ENCODE data around the gene RAB40C.
A peak's percentile ranks its signal among the peaks of the same experiment; 100 is the strongest.

RAB40C gene

GRCh38 chr16:583815-584591, 5.9 kb upstream of the RAB40C start:
- peak overlapping the region; percentile 73 for H3K27ac ChIP-seq
- no peak for TF ChIP-seq CTCF (IDR thresholded peaks at IDR 0.05)
- no peak for TF ChIP-seq ZFX (IDR thresholded peaks at IDR 0.05; ENCODE audit: borderline replicate concordance)

GRCh38 chr16:585351-585750, 4.5 kb upstream of the RAB40C start:
- no peak for TF ChIP-seq ZFX (IDR thresholded peaks at IDR 0.05; ENCODE audit: borderline replicate concordance)
- no peak for TF ChIP-seq CTCF (IDR thresholded peaks at IDR 0.05)
- H3K27ac ChIP-seq, result peak overlapping the region; percentile 99

- peak overlapping the region; percentile 99 for H3K27ac ChIP-seq
- no peak for TF ChIP-seq ZFX (IDR thresholded peaks at IDR 0.05; ENCODE audit: borderline replicate concordance)
- no peak for TF ChIP-seq CTCF (IDR thresholded peaks at IDR 0.05)
These were observed 3.7 kb upstream of the RAB40C start for GRCh38 chr16:586047-586644.

- TF ChIP-seq CTCF (IDR thresholded peaks at IDR 0.05) (no peak), ZFX (IDR thresholded peaks at IDR 0.05; ENCODE audit: borderline replicate concordance) (no peak)
- H3K27ac ChIP-seq, result peak overlapping the region; percentile 99
These were observed 2.9 kb upstream of the RAB40C start for GRCh38 chr16:586645-587590.

GRCh38 chr16:588639-588888, 1.3 kb upstream of the RAB40C start:
- peak overlapping the region; percentile 99 for H3K27ac ChIP-seq

GRCh38 chr16:588889-589657, 793 bp upstream of the RAB40C start:
- peak overlapping the region; percentile 99 for H3K27ac ChIP-seq
- no peak for TF ChIP-seq ZFX (IDR thresholded peaks at IDR 0.05; ENCODE audit: borderline replicate concordance)
- no peak for TF ChIP-seq CTCF (IDR thresholded peaks at IDR 0.05)

More at GRCh38 chr16:588639-588888, 1.3 kb upstream of the RAB40C start:
- TF ChIP-seq ZFX (IDR thresholded peaks at IDR 0.05; ENCODE audit: borderline replicate concordance), result no peak

- TF ChIP-seq ZFX (IDR thresholded peaks at IDR 0.05; ENCODE audit: borderline replicate concordance) (no peak), CTCF (IDR thresholded peaks at IDR 0.05) (peak; percentile 23; the same call in 1 of the 2 replicates)
- H3K27ac ChIP-seq, result peak overlapping the region; percentile 99
These were observed 435 bp downstream of the RAB40C start for GRCh38 chr16:590188-590814.

All from 22Rv1 (cell line).